NCI-H2107 treated with DMSO at 0.1 percent for 48 hours (cell line): ENCODE measurements around the gene HPCA.

Experiments used
- DNase-seq: peaks from one replicate; lab custom pipeline; 2025; ENCODE audit not compliant: unreplicated experiment; lab: John Stamatoyannopoulos, UW

HPCA gene

DNA sequence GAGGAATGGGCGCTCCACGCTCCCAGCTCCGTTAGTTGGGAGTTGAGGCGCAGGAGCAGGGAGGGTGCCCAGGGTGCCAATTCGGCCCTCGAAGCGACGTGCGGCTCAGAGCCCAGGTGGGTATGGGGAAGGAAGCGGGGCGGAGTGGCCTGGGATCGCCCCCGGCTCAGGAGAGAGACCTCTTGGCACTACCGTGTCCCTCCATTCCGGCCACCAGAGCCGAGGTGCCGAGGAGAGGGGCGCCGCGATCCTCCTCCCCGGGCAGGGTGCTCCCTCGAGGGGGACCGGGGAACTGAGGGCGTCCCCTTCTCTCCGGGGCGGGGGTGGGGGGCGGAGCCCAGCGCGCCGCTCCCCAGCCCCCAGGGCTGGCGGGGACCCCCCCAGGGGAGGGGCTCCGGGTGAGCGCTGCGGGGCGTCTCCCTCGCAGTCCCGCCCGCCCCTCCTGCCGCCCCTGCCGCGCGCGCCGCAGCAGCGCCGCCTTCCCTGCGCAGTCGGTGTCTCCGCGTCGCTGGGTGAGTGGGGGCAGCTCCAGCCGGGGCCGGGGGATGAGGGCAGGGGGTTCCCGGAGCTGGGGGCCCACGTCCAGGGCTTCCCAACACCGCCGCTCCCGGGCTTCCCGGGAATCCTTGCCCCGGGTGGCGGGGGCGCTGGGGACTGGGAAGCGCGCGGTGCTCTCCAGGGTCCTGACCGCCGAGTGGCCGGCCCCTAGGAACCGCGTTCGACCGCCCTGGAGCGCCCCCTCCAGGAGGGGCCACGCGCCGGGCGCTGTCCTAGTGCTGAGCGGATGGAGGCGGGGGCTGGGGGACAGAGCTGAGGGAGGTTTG, at the start of gene HPCA:
TSS of gene HPCA (plus strand) at position 488 of the 824 bp plus-strand sequence. CDS start 2,408 bp downstream, outside the sequence.
- DNase-seq, result no peak

DNA sequence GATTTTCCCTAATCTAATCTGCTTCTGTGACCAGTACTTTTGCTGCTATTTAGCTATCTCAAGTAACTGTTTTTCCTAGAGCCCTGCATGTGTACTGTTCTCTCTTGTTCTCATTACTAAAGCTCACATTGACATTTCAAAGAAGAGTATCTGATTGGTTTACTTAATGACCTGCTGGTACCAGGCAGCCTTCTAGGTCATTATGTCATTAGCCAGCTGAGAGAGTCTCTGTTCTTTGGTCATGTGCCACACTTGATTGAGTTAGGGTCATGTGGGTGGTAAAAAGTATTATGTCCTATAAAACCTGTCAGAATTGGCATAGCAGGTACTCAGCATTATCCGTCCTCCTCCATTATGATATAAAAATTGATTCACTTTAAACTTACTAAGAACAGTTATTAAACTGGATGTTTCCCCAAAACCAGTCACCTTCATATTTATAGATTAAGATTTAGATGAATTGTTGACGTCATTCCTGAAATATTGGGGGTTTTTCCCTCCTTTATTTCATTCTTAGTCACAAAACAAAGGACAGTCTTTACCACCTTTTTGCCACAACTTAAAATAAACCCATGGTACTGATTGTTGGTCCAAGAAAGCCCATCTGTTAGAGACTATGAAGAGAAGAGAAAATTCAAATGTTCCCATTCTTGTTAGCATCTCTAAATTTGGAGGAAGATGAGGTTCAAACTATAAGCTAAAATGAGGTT, 37.8 kb upstream of the HPCA start:
- no peak for DNase-seq

DNA sequence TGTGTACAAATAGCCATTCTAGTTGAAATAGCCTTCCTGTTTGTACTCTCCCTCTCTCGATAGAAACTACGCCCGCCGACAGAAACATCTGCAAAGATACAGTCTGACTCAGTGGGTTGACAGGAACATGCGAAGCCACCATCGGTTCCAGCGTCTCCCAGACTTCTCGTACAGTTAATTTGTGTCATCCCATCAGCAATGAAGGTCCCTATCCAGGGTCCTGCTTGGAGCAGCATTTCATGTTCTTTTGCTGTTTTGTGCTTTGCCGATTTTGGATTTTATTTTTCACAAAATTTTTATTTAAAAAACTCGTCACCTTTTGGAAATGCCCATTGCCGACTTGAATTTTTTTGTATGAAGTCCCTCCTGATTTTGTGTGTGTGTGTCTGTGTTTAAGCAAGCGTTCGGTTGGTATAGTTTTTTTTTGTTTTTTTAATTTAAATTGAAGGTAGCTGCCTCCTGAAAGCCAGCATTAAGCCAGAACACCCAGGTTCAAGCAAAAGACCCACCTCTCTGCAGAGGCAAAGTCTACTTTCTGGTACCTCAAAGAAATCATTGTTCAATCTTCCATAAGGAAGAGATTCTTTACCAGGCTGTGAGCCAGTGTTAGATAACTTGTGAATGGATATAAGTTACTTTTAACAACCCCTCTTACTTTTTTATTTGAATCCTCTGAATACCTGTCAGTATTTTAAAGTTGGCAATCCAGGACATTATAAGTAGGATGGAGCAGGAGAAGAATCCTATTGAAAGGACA, 30.3 kb upstream of the HPCA start:
- no peak for DNase-seq

GRCh38 chr1:32858136-32858535, 28.2 kb upstream of the HPCA start:
- no peak for DNase-seq

- DNase-seq, result no peak
These were observed 27.5 kb upstream of the HPCA start for GRCh38 chr1:32858791-32859190.

DNA sequence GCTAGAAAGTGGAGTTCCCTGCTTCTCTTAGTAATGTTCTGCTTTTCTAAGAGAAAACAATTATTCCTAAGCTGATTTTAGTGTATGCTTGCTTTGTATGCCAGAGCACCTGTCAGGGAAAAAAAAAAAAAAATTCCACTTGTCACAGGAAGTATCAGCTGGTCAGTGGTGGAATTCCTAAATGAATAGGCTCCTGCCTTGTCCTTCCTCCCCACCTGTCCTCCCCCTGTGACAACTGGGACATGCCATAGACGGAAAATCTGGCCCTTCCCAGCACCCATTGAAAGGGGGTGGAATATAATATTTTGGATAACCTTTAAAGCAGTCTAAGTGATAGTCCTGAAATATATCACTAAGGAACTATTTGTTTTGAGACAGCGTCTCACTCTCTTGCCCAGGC, 26.4 kb upstream of the HPCA start:
- no peak for DNase-seq

DNA sequence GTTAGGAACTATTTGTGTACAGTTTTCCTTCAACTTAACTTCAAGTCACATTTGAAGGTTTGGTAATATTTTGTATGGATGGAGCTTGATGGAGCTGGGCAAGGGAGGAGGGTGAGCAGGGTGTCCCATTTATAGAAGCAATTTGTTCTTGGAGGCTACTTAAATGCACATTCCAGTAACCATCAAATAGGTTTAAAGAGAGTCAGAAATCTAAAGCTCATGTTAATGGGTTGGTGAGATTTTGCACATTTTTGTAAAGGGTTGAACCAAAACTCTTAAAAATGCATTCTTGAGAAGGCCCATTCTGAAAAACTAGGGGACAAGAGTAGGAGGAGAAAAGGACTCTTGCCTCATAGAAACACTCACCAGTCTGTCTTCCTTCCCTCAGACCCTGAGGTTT, 25.7 kb upstream of the HPCA start:
- no peak for DNase-seq

- DNase-seq, result no peak
These were observed 24.2 kb upstream of the HPCA start for GRCh38 chr1:32861904-32862695.

DNA sequence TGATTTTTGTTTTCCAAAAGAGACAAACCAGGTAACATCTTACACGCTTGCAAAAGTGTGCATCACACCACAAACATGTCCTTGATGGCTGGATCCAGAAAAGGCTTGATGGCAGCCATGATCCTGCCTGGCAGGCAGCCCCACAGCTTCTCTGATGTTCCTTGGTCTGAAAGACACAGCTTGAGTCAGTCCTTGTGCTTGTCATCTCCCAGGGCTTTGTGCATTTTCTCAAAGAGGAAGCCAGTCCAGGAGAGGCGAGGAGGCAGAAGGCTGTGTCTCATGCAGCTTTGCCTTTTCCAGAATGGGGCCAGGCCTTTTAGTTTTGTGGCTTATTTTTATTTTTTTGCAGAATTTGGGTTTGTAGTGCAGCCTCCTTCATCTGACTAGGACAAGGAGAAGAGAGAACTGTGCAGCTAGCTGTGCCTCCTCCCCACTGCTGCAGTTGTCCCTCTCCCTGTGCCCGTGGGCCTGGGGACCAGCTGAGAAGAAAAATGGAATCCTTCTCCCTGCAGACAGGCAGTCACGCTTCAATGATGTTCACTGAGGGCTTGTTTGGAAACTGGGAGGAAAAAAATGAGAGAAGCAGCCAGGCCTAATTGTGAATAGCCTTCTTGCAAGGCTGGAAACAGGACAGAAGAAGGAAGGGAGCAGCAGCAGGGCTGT, 22.9 kb upstream of the HPCA start:
- DNase-seq, result no peak

- no peak for DNase-seq
These were observed 22.4 kb upstream of the HPCA start for GRCh38 chr1:32863881-32864245.

GRCh38 chr1:32864375-32865019, 21.8 kb upstream of the HPCA start:
- DNase-seq, result no peak

DNA sequence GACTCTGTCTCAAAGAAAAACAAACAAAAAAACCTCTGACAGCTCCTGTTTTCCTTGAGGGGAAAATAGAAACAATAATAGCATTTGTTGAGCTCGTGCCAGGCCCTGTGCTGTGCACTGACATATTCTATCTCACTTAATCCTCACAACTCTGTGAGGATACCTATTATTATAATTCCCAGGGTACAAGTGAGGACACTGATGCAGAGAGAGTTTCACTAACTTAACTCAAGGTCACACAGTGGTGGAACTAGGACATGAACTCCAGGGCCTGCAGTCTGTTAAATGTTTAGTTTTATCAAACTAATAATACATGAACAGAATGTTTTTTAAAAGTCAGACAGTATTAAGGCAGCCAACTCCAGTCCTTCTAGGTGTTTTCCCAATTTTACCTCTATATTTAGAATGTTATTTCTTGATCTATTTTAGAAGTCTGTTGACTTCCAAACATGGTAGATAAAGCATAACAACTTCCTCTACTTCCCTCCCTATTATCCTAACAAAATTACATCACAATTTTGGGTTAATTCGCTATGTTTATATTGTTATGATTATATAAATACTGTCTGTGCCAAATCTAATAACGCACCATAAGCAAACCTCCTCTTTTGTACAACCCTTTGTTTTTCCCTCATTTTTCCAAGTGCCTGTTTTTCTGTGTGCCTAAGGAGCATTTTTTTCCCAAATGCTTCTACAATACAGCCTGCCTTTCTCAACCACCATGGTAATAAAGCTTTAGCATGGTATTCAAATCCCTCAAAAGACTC, 20.5 kb upstream of the HPCA start:
- DNase-seq, result no peak

DNA sequence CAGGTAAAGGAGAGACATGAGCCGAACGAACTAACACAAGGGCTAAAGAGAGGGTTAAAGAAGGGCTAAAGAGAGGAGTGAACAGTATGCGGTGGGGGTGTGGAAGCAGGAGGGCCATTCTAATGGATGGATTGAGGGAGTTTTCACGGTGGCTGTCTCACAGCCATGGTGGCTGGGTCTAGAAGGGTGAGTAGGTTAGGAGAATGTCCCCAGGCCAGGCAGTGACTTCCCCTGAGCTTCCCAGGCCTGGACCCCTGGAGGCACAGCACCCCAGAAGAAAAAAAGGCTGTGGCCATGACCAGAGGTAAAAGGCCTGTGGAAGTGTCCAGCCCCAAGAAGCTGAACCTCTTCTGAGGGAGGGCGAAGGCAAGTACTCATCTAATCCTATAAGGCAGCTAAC, 19.1 kb upstream of the HPCA start:
- DNase-seq, result no peak

DNA sequence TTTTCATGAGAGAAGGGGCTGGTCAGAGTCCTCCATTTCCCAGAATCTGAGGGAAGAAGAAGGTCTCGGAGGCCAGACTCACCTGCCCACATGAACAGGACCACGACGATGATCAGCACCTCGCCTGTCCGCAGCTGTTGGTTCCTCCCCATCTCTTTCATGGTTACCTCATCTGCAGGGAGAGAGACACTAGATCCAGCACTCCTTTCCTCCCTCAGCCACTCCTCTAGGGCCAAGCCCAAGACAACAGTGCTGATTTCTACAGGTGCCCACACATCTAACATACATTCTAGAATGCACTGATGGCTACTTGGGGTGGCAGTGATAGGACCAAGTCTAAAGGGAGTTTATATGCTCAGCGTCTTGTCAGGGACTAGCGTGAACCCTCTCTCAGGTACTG, 18.6 kb upstream of the HPCA start:
- no peak for DNase-seq

DNA sequence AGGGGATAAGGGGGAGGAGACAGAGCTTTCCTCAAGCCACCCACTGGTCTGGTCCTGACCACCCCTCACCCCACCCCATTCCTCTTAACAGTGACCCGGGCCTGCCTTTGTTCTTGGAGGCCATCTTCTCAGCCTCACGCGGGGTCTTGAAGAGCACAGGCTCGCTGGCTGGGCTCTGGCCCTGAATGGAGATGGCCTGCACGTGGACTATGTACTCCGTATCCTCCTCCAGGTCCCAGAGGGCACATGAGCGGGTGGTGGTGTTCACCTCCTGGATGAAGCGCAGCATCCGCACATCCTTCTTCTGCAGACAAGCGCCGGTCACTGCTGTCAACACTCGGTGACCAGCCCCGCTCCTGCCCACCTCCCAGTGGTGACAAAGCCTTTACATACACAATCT, 18.2 kb upstream of the HPCA start:
- DNase-seq, result no peak

- DNase-seq, result no peak
These were observed 17.4 kb upstream of the HPCA start for GRCh38 chr1:32868806-32869455.

DNA sequence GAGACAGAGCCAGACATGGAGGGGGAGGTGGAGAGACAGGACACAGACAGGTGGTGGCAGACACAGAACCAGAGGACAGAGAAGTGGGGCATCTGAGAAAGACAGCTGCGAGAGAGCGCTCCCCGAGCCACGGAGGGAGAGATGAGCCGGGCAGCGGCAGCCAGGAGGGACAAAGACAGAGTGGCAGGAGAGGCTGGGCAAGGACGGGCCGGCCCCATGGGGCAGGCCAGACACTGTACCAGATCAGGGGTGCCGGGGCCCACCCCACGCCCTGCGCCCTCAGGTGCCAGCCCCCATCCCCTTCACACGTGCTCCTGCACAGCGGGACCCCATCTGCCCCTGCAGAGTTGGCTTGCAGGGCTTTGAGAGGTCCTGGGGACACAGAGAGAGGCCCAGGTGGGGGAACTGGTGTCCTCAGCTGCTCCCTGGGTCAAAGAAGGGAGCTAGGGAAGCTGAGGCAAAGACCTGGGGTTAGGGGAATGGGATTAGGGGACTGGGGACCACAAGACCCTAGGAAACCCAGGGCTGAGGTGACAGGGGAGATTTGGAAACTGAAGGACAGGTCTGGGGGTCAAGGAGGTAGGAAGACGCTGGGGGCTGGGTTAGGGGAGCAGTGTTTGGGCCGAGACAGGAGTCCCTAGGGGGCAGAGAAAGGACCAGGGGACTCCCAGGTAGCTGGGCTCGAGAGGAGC, 16.2 kb upstream of the HPCA start:
- peak; percentile 51 for DNase-seq
